Kidney epithelial cell (primary cell): Measurements from ENCODE around the gene EMC6. TPM values are rescaled to one million over a fixed set of nuclear protein-coding genes. Genes with fewer than 3 reads are reported as not detected.

Experiments used
- DNase-seq: peaks from one replicate; pipeline ENCODE4 v3.0.0-alpha.2; 2010; ENCODE audit warnings: low read depth
- H3K27me3 ChIP-seq: 2 replicates; pipeline ENCODE4 v1.6.0; 2011; ENCODE audit warnings: low read length; ENCODE audit not compliant: control insufficient read depth, insufficient read depth
- H3K36me3 ChIP-seq: 2 replicates; pipeline ENCODE4 v1.5.1; 2011; ENCODE audit warnings: low read length; ENCODE audit not compliant: control insufficient read depth, insufficient read depth
- H3K4me3 ChIP-seq: 2 replicates; pipeline ENCODE4 v1.5.1; 2011; ENCODE audit warnings: low read depth, mild to moderate bottlenecking, control low read depth, low read length
- CTCF ChIP-seq: IDR thresholded peaks from 2 replicates; pipeline ENCODE4 v1.5.1; 2011; ENCODE audit warnings: mild to moderate bottlenecking, moderate library complexity, low read length, control low read depth, inconsistent platforms; ENCODE audit not compliant: insufficient read depth, poor library complexity, severe bottlenecking
- total RNA-seq: library from RNA; depleted of rRNA; stranded (reverse); fragments of >200 nt; gene quantifications from 2 replicates; pipeline ENCODE4 v1.2.3, GENCODE V29; 2015

Gene EMC6
- total RNA-seq, 1 donor from 2014 or later = 30.0 TPM

GRCh38 chr17:3639981-3640596, 28.5 kb upstream of the EMC6 start:
- DNase-seq = no peak
- H3K36me3 ChIP-seq = peaks cover 1% of the 10 kb centered on the region
- no peak overlapping the region for H3K4me3 ChIP-seq
- no peaks in the 10 kb centered on the region for H3K27me3 ChIP-seq
- no peak for TF ChIP-seq CTCF

DNA sequence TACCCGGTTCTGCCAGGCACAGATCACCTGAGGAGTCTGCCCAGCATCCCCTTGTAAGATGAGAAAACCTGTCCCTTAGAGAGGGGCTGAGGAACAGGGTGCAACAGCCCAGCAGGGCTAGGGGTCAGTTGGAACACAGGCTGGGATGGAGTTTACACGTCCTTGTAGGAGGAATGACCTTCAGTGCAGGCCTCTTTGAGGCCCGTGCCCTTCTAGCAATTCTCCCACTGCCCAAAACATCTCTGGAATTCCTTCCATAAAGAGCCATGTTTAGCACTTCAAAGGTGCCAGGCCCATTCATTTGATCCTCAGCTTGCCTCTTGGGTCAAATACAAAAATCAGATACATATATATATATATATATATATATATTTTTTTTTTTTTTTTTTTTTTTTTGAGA, 27.6 kb upstream of the EMC6 start:
- H3K27me3 ChIP-seq = no peaks in the 10 kb centered on the region
- DNase-seq = no peak
- TF ChIP-seq CTCF = no peak
- H3K36me3 ChIP-seq = peaks cover 1% of the 10 kb centered on the region
- H3K4me3 ChIP-seq = no peak overlapping the region

- Histone ChIP-seq H3K27me3 (no peaks in the 10 kb centered on the region), H3K36me3 (peaks cover 1% of the 10 kb centered on the region), H3K4me3 (no peak overlapping the region)
- no peak for TF ChIP-seq CTCF
- DNase-seq = no peak
These were observed 26.7 kb upstream of the EMC6 start for GRCh38 chr17:3641717-3642486.

- Histone ChIP-seq H3K4me3 (no peak overlapping the region), H3K36me3 (peaks cover 1% of the 10 kb centered on the region), H3K27me3 (no peaks in the 10 kb centered on the region)
- TF ChIP-seq CTCF = no peak
- DNase-seq = no peak
These were observed 24.7 kb upstream of the EMC6 start for GRCh38 chr17:3643889-3644349.

- TF ChIP-seq CTCF = no peak
- Histone ChIP-seq H3K36me3 (no peaks in the 10 kb centered on the region), H3K4me3 (no peak overlapping the region), H3K27me3 (no peaks in the 10 kb centered on the region)
- no peak for DNase-seq
These were observed 23.3 kb upstream of the EMC6 start for GRCh38 chr17:3645310-3645709.

DNA sequence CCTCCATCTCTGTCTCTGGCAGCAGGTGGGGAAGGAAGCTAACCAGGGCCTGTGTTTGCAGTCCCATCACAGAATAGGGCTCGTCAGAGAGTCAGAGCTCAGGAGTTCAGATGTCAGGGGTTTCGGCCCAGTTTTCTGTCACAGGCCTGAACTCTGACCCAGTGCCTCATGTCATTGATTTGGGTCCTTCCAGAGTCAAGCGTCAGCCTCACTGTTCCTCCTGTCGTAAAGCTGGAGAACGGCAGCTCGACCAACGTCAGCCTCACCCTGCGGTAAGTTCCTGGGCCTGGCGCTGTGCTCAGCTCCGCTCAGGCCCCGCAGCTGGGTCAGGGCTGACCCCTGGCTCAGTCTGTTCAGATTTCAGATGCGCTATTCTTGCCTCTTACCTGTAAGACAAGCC, 21.4 kb upstream of the EMC6 start:
- Histone ChIP-seq H3K27me3 (no peaks in the 10 kb centered on the region), H3K4me3 (no peak overlapping the region), H3K36me3 (no peaks in the 10 kb centered on the region)
- DNase-seq = no peak
- no peak for TF ChIP-seq CTCF
